GM12878 (cell line): ENCODE measurements around the gene COX6A2. TPM values are rescaled to one million over a fixed set of nuclear protein-coding genes. Genes with fewer than 3 reads are reported as not detected.
"Not testable (repeated sequence)": the region's sequence is repeated elsewhere in the genome, so short reads cannot be mapped to it uniquely, and the experiment has no call there.

ENCODE experiments used
- ATAC-seq: fragments of 200-7000 bp; cut with Tn5 transposase; 3 replicates; pipeline ENCODE4 v1.9.1; 2020; ENCODE audit warnings: mild to moderate bottlenecking, moderate library complexity
- BruUV-seq: library from RNA; stranded (reverse); fragments of 400-500 nt; replicated peaks from 2 replicates; lab custom pipeline; 2021; lab: Mats Ljungman, UMichigan
- CTCF ChIA-PET: fragments of 300-600 bp; sonication (Branson Sonifier 250); formaldehyde crosslinking; extraction: SDS; loops from one replicate; lab custom pipeline; 2021; ENCODE audit warnings: inconsistent platforms; lab: Yijun Ruan, JAX
- POLR2A ChIA-PET: fragments of 350-600 bp; formaldehyde crosslinking; extraction: SDS; loops from one replicate; lab custom pipeline; 2021; ENCODE audit warnings: inconsistent platforms; lab: Charles Lee
- RAD21 ChIA-PET: fragments of 300-600 bp; sonication (Branson Sonifier 250); formaldehyde crosslinking; loops from one replicate; lab custom pipeline; 2023; ENCODE audit warnings: antibody characterized with exemption; ENCODE audit not compliant: unreplicated experiment; lab: Charles Lee
- SMC1A ChIA-PET: fragments of 300-600 bp; sonication (Branson Sonifier 250); formaldehyde crosslinking; loops from one replicate; lab custom pipeline; 2023; ENCODE audit not compliant: unreplicated experiment, uncharacterized antibody; lab: Charles Lee
- DNase-seq: peaks from one replicate; pipeline ENCODE4 v3.0.0-alpha.2; 2011; ENCODE audit warnings: low read depth, low spot score
- FAIRE-seq: peaks from 3 replicates; lab custom pipeline; 2011; peaks lifted over from hg19 to GRCh38; lab: Jason Lieb, UNC
- H2AFZ ChIP-seq: 2 replicates; pipeline ENCODE4 v1.6.0; 2011; ENCODE audit warnings: low read depth, low read length, control low read depth; ENCODE audit not compliant: control insufficient read depth
- H3K27ac ChIP-seq: 2 replicates; pipeline ENCODE4 v1.5.1; 2011; ENCODE audit warnings: control low read depth; ENCODE audit not compliant: control insufficient read depth, insufficient read depth
- H3K27me3 ChIP-seq, 2 experiments: replicated peaks in 1 of 2; 2 replicates each; pipeline versions ENCODE4 v1.6.0 to v1.6.1; 2011; ENCODE audit warnings: low read length in 1 of 2; ENCODE audit not compliant: control insufficient read depth in 2 of 2, insufficient read depth in 2 of 2
- H3K36me3 ChIP-seq, 2 experiments: 2 replicates each; pipeline ENCODE4 v1.5.1; 2011; ENCODE audit warnings: low read length in 1 of 2; ENCODE audit not compliant: control insufficient read depth in 2 of 2, insufficient read depth in 2 of 2
- H3K4me1 ChIP-seq: 2 replicates; pipeline ENCODE4 v1.6.1; 2011; ENCODE audit warnings: mild to moderate bottlenecking, low read length, moderate library complexity, mixed read lengths; ENCODE audit not compliant: control insufficient read depth, insufficient read depth
- H3K4me2 ChIP-seq: 2 replicates; pipeline ENCODE4 v1.6.0; 2011; ENCODE audit warnings: control low read depth; ENCODE audit not compliant: control insufficient read depth, insufficient read depth
- H3K4me3 ChIP-seq: fragments of 200-600 bp; sonication (generic); 2 replicates; pipeline ENCODE4 v1.5.1; 2016
- H3K79me2 ChIP-seq: 2 replicates; pipeline ENCODE4 v1.6.0; 2011; ENCODE audit warnings: low read length; ENCODE audit not compliant: control insufficient read depth, insufficient read depth
- H3K9ac ChIP-seq: 2 replicates; pipeline ENCODE4 v1.8.0; 2011; ENCODE audit warnings: low read length, control low read depth, mixed read lengths; ENCODE audit not compliant: control insufficient read depth, insufficient read depth
- H3K9me3 ChIP-seq: replicated peaks from 3 replicates; pipeline ENCODE4 v1.5.1; 2011; ENCODE audit warnings: mild to moderate bottlenecking, low read length; ENCODE audit not compliant: control insufficient read depth, insufficient read depth
- H4K20me1 ChIP-seq: 2 replicates; pipeline ENCODE4 v1.6.0; 2011; ENCODE audit not compliant: control insufficient read depth, insufficient read depth
- BHLHE40 ChIP-seq, 2 experiments: fragments of 450-650 bp in 1 of 2; IDR thresholded peaks; 2 replicates each; pipeline ENCODE4 v1.6.1; 2011 to 2017; ENCODE audit warnings: low read depth in 2 of 2, borderline replicate concordance in 1 of 2, improper control_type of control experiment in 1 of 2, low read length in 1 of 2, mild to moderate bottlenecking in 1 of 2
- IKZF2 ChIP-seq, 2 experiments: fragments of 450-650 bp; IDR thresholded peaks; 2 replicates each; pipeline ENCODE4 v1.6.1; 2017; ENCODE audit warnings: mild to moderate bottlenecking in 2 of 2, moderate library complexity in 2 of 2
- NR2F1 ChIP-seq: fragments of 450-650 bp; conservative IDR thresholded peaks from 2 replicates; pipeline ENCODE4 v1.6.1; 2017; ENCODE audit warnings: mild to moderate bottlenecking
- POU2F2 ChIP-seq: IDR thresholded peaks from 3 replicates; pipeline ENCODE4 v1.6.1; 2011; ENCODE audit warnings: low read depth, mild to moderate bottlenecking, low read length, borderline replicate concordance
- RUNX3 ChIP-seq: IDR thresholded peaks from 2 replicates; pipeline ENCODE4 v1.6.1; 2012; ENCODE audit warnings: low read length, inconsistent platforms
- SREBF1 ChIP-seq: IDR thresholded peaks from 2 replicates; pipeline ENCODE4 v1.6.1; 2012; ENCODE audit warnings: mild to moderate bottlenecking, low read length
- WGBS: methylation state at CpG from one replicate; pipeline ENCODE4 v1.1.6; 2016; ENCODE audit warnings: low lambda C conversion rate; ENCODE audit not compliant: insufficient replicate concordance, insufficient coverage; ENCODE audit errors: missing lambda C conversion rate; 5-methylcytosine and 5-hydroxymethylcytosine counted together
- in situ Hi-C: fragments of 300-500 bp; cut with MboI; formaldehyde crosslinking; loops from 9 replicates; pipeline ENCODE4 v1.14.3; 2018; ENCODE audit warnings: mixed read lengths
- intact Hi-C: fragments of 100-400 bp; cut with micrococcal nuclease; formaldehyde crosslinking; loops from one replicate; pipeline ENCODE4 v1.14.2; 2022; ENCODE audit not compliant: unreplicated experiment
- polyA plus RNA-seq, 11 experiments: library from polyadenylated mRNA; depleted of rRNA in 4 of 11; unstranded in 6 of 11; stranded (reverse) in 5 of 11; fragments of >200 nt; fragmentation: Nextera tagmentation in 4 of 11; fragmentation: Illumina TruSeq in 1 of 11; extraction: Ambion mirVana in 4 of 11; extraction: Trizol in 1 of 11; gene quantifications; 1 replicate in 1 of 11; 2 replicates in 10 of 11; pipeline versions ENCODE4 v1.2.1 to v1.2.3, GENCODE V29; 2011 to 2016; ENCODE audit warnings: inconsistent platforms in 2 of 11, missing spikeins in 2 of 11, low read depth in 1 of 11
- total RNA-seq, 4 experiments: library from RNA; depleted of rRNA in 3 of 4; stranded (reverse); fragments of >200 nt in 3 of 4; fragmentation: Illumina TruSeq in 1 of 4; extraction: Trizol in 1 of 4; gene quantifications; 2 replicates each; pipeline versions ENCODE4 v1.2.1 to v1.2.3, GENCODE V29; 2013 to 2021

COX6A2 gene
- total and polyA plus RNA-seq, 10 of the 15 experiments (the other 5 are each of a cell fraction or from before 2014, with no cell fraction given), result not detected

DNA sequence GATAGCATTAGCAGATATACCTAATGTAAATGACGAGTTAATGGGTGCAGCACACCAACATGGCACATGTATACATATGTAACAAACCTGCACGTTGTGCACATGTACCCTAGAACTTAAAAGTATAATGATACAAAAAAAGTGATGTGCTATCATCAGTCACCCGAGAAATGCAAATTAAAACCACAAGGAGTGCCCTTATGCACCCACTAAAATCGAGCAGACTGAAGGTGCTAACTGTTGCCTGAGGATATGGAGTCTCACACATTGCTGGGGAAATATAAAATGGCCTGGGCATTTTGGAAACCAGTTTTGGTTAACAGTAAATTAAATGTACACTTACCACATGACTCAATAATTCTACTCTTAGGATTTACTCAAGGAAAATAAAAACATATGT is 10.9 kb upstream of the COX6A2 start:
- in situ Hi-C loops, result loop anchor here (25.0 kb wide), 1 partner anchor 452 kb away; the partner anchor contains the start of gene HSD3B7
- H4K20me1 ChIP-seq, DNase-seq, H3K9ac ChIP-seq, intact Hi-C loops, H3K27ac ChIP-seq, POLR2A ChIA-PET, H3K36me3 ChIP-seq, H3K79me2 ChIP-seq, H2AFZ ChIP-seq, BruUV-seq, H3K4me3 ChIP-seq, H3K9me3 ChIP-seq, H3K4me2 ChIP-seq, H3K27me3 ChIP-seq, H3K4me1 ChIP-seq: not testable (repeated sequence)
- ChIA-PET RAD21 (interaction anchor here (0.9 to 1.9 kb wide), 5 partner anchors 10 to 94 kb away, joined by 3 to 5 read pairs (median 3); no protein-coding TSS in a partner anchor), SMC1A (interaction anchor here (0.9 to 5.5 kb wide), 7 partner anchors 9 to 295 kb away, joined by 3 to 31 read pairs (median 5); partner anchors contain the start of gene COX6A2), CTCF (interaction anchor here (1.0 to 5.7 kb wide), 5 partner anchors 8 to 297 kb away, joined by 3 to 45 read pairs (median 4); no protein-coding TSS in a partner anchor)
- 0% methylated on average over 3 of the region's 4 CpGs for WGBS
- peak; percentile 81 for FAIRE-seq
- peak; percentile 27; the same call in 2 of the 3 replicates for ATAC-seq
- peak; percentile 81; the same call in 2 of the 3 replicates for TF ChIP-seq POU2F2
- TF ChIP-seq NR2F1, result peak; percentile 43; the same call in 1 of the 2 replicates
- 0 out of 4 replicates have a peak, but pooled peaks of 1 of the 2 experiments have one; percentile 15 for TF ChIP-seq IKZF2 (IDR thresholded peaks at IDR 0.05)
- peak; percentile 54 to 68; a peak in 3 of 4 replicates for TF ChIP-seq BHLHE40 (IDR thresholded peaks at IDR 0.05; ENCODE audit: borderline replicate concordance in 1 of 2, low read depth in 2 of 2, low read length in 1 of 2)
- TF ChIP-seq RUNX3, result peak; percentile 72

GRCh38 chr16:31438414-31438813 is 10.3 kb upstream of the COX6A2 start:
- BruUV-seq, result no TSS peak
- FAIRE-seq (no peak), ATAC-seq (no peak), DNase-seq (no peak)
- Histone ChIP-seq H3K9ac (no peak overlapping the region), H3K9me3 (no peaks in the 10 kb centered on the region), H3K27ac (no peak overlapping the region), H3K79me2 (no peaks in the 10 kb centered on the region), H3K36me3 (no peaks in the 10 kb centered on the region), H3K27me3 (no peaks in the 10 kb centered on the region), H4K20me1 (no peaks in the 10 kb centered on the region), H3K4me3 (no peak overlapping the region), H2AFZ (no peak overlapping the region), H3K4me1 (no peaks in the 10 kb centered on the region), H3K4me2 (no peak overlapping the region)
- in situ Hi-C loops (loop anchor here (25.0 kb wide), 1 partner anchor 451 kb away; the partner anchor contains the start of gene HSD3B7), intact Hi-C loops (no loop called here)
- RAD21 ChIA-PET, result interaction anchor here (0.9 to 1.9 kb wide), 3 partner anchors 9 to 93 kb away, joined by 3 to 5 read pairs (median 3); no protein-coding TSS in a partner anchor
- no peak for TF ChIP-seq SREBF1
- POLR2A ChIA-PET, result no interaction called here
- CTCF ChIA-PET, result interaction anchor here (1.0 kb wide), 1 partner anchor 19 kb away, joined by 3 read pairs; no protein-coding TSS in a partner anchor
- 83% methylated on average over 2 of the region's 2 CpGs for WGBS
- SMC1A ChIA-PET, result interaction anchor here (0.8 to 3.7 kb wide), 5 partner anchors 14 to 105 kb away, joined by 3 to 20 read pairs (median 4); no protein-coding TSS in a partner anchor
